ENCODE data around the gene GPD2.
"Not testable (repeated sequence)": the region's sequence is repeated elsewhere in the genome, so short reads cannot be mapped to it uniquely, and the experiment has no call there.

Gene GPD2

GRCh38 chr2:156522864-156523440 is 86.8 kb downstream of the GPD2 start:
- WGBS (ENCODE audit: insufficient coverage), result 100% methylated on average over 1 of the region's 4 CpGs
- Histone ChIP-seq H3K4me3 (ENCODE audit: control insufficient read depth in 1 of 7, extremely low read depth in 1 of 7, insufficient read depth in 4 of 7, low read depth in 2 of 7, low read length in 6 of 7) (no peak overlapping the region), H3K36me3 (ENCODE audit: control insufficient read depth in 4 of 4, insufficient read depth in 4 of 4, low read length in 3 of 4) (peaks cover 0 to 14% (median 7%) of the 10 kb centered on the region in 4 experiments), H3K27ac (ENCODE audit: insufficient read depth in 1 of 2, low read depth in 1 of 2, low read length in 2 of 2, poor library complexity in 1 of 2, severe bottlenecking in 2 of 2) (no peak overlapping the region), H3K4me1 (ENCODE audit: control extremely low read depth in 1 of 4, control insufficient read depth in 4 of 4, insufficient read depth in 4 of 4, low read length in 3 of 4) (no peaks in the 10 kb centered on the region), H3K9me3 (ENCODE audit: control extremely low read depth in 1 of 5, control insufficient read depth in 4 of 5, insufficient read depth in 2 of 5, low read depth in 1 of 5, low read length in 4 of 5) (peaks cover 0 to 10% (median 7%) of the 10 kb centered on the region in 5 experiments), H3K27me3 (replicated peaks in 2 of 5; ENCODE audit: control insufficient read depth in 4 of 5, insufficient read depth in 5 of 5, low read length in 4 of 5) (no peaks in the 10 kb centered on the region)
- ChIA-PET POLR2A (no interaction called here), CTCF (interaction anchor here (1.2 to 2.0 kb wide), 2 partner anchors 12 to 37 kb away, joined by 4 read pairs; no protein-coding TSS in a partner anchor)
- no peak for DNase-seq

GRCh38 chr2:156526950-156527636 is 90.9 kb downstream of the GPD2 start:
- WGBS (ENCODE audit: insufficient coverage), result no CpG with 5 or more reads among the region's 2 CpGs
- H3K27ac ChIP-seq (ENCODE audit: insufficient read depth in 1 of 2, low read depth in 1 of 2, low read length in 2 of 2, poor library complexity in 1 of 2, severe bottlenecking in 2 of 2), result no peak overlapping the region
- peaks cover 0 to 5% (median 0%) of the 10 kb centered on the region in 4 experiments for H3K36me3 ChIP-seq (ENCODE audit: control insufficient read depth in 4 of 4, insufficient read depth in 4 of 4, low read length in 3 of 4)
- CTCF ChIA-PET, result no interaction called here
- no peaks in the 10 kb centered on the region for H3K27me3 ChIP-seq (replicated peaks in 2 of 5; ENCODE audit: control insufficient read depth in 4 of 5, insufficient read depth in 5 of 5, low read length in 4 of 5)
- no peaks in the 10 kb centered on the region for H3K4me1 ChIP-seq (ENCODE audit: control extremely low read depth in 1 of 4, control insufficient read depth in 4 of 4, insufficient read depth in 4 of 4, low read length in 3 of 4)
- DNase-seq, result no peak
- no peaks in the 10 kb centered on the region for H3K9me3 ChIP-seq (ENCODE audit: control extremely low read depth in 1 of 5, control insufficient read depth in 4 of 5, insufficient read depth in 2 of 5, low read depth in 1 of 5, low read length in 4 of 5)
- no peak overlapping the region for H3K4me3 ChIP-seq (ENCODE audit: control insufficient read depth in 1 of 7, extremely low read depth in 1 of 7, insufficient read depth in 4 of 7, low read depth in 2 of 7, low read length in 6 of 7)
- POLR2A ChIA-PET, result no interaction called here

DNA sequence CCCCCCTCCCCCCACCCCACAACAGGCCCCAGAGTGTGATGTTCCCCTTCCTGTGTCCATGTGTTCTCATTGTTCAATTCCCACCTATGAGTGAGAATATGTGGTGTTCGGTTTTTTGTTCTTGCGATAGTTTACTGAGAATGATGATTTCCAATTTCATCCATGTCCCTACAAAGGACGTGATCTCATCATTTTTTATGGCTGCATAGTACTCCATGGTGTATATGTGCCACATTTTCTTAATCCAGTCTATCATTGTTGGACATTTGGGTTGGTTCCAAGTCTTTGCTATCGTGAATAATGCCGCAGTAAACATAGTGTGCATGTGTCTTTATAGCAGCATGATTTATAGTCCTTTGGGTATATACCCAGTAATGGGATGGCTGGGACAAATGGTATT is 92.4 kb downstream of the GPD2 start:
- DNase-seq; H3K36me3 ChIP-seq (ENCODE audit: control insufficient read depth in 4 of 4, insufficient read depth in 4 of 4, low read length in 3 of 4); POLR2A ChIA-PET; H3K27me3 ChIP-seq (replicated peaks in 2 of 5; ENCODE audit: control insufficient read depth in 4 of 5, insufficient read depth in 5 of 5, low read length in 4 of 5); H3K9me3 ChIP-seq (ENCODE audit: control extremely low read depth in 1 of 5, control insufficient read depth in 4 of 5, insufficient read depth in 2 of 5, low read depth in 1 of 5, low read length in 4 of 5); H3K4me3 ChIP-seq (ENCODE audit: control insufficient read depth in 1 of 7, extremely low read depth in 1 of 7, insufficient read depth in 4 of 7, low read depth in 2 of 7, low read length in 6 of 7); CTCF ChIA-PET; H3K4me1 ChIP-seq (ENCODE audit: control extremely low read depth in 1 of 4, control insufficient read depth in 4 of 4, insufficient read depth in 4 of 4, low read length in 3 of 4); H3K27ac ChIP-seq (ENCODE audit: insufficient read depth in 1 of 2, low read depth in 1 of 2, low read length in 2 of 2, poor library complexity in 1 of 2, severe bottlenecking in 2 of 2): not testable (repeated sequence)
- WGBS (ENCODE audit: insufficient coverage), result no CpG with 5 or more reads among the region's 5 CpGs

- no peaks in the 10 kb centered on the region for H3K4me1 ChIP-seq (ENCODE audit: control extremely low read depth in 1 of 4, control insufficient read depth in 4 of 4, insufficient read depth in 4 of 4, low read length in 3 of 4)
- POLR2A ChIA-PET, result no interaction called here
- CTCF ChIA-PET, result no interaction called here
Observed at GRCh38 chr2:156532989-156533388, 96.8 kb downstream of the GPD2 start.

DNA sequence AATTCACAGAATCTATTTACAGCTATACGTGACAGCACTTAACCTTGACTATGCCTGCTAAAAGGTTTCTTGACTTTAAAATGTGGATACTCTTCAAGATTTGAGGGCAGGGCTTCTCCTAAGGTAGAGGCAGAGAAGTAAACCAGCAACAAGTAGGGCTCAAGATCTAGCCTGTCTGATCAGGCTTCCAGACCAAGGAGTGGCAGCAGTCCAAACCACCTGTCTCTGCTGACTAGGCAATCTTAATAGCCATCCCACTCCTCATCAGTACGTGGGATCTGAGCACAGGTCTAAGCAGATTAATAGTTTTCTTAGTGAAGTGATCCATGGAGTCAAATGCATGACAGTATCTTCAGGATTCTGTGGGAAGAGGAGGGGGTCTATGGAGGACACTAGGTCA is 100.4 kb downstream of the GPD2 start:
- ChIA-PET POLR2A (no interaction called here), CTCF (interaction anchor here (1.1 kb wide), 1 partner anchor 9 kb away, joined by 3 read pairs; no protein-coding TSS in a partner anchor)
- 100% methylated on average over 2 of the region's 2 CpGs for WGBS (ENCODE audit: insufficient coverage)
- H3K27ac ChIP-seq (ENCODE audit: insufficient read depth in 1 of 2, low read depth in 1 of 2, low read length in 2 of 2, poor library complexity in 1 of 2, severe bottlenecking in 2 of 2), result no peak overlapping the region
- no peak overlapping the region for H3K4me3 ChIP-seq (ENCODE audit: control insufficient read depth in 1 of 7, extremely low read depth in 1 of 7, insufficient read depth in 4 of 7, low read depth in 2 of 7, low read length in 6 of 7)
- H3K36me3 ChIP-seq (ENCODE audit: control insufficient read depth in 4 of 4, insufficient read depth in 4 of 4, low read length in 3 of 4), result peaks cover 0 to 10% (median under 1%) of the 10 kb centered on the region in 4 experiments
- DNase-seq, result no peak
- no peaks in the 10 kb centered on the region for H3K27me3 ChIP-seq (replicated peaks in 2 of 5; ENCODE audit: control insufficient read depth in 4 of 5, insufficient read depth in 5 of 5, low read length in 4 of 5)
- no peaks in the 10 kb centered on the region for H3K4me1 ChIP-seq (ENCODE audit: control extremely low read depth in 1 of 4, control insufficient read depth in 4 of 4, insufficient read depth in 4 of 4, low read length in 3 of 4)
- H3K9me3 ChIP-seq (ENCODE audit: control extremely low read depth in 1 of 5, control insufficient read depth in 4 of 5, insufficient read depth in 2 of 5, low read depth in 1 of 5, low read length in 4 of 5), result peaks cover 0 to 6% (median 0%) of the 10 kb centered on the region in 5 experiments

More at GRCh38 chr2:156532989-156533388, 96.8 kb downstream of the GPD2 start:
- no peak overlapping the region for H3K27ac ChIP-seq (ENCODE audit: insufficient read depth in 1 of 2, low read depth in 1 of 2, low read length in 2 of 2, poor library complexity in 1 of 2, severe bottlenecking in 2 of 2)
- no peak overlapping the region for H3K4me3 ChIP-seq (ENCODE audit: control insufficient read depth in 1 of 7, extremely low read depth in 1 of 7, insufficient read depth in 4 of 7, low read depth in 2 of 7, low read length in 6 of 7)
- peaks cover 0 to 6% (median 0%) of the 10 kb centered on the region in 5 experiments for H3K9me3 ChIP-seq (ENCODE audit: control extremely low read depth in 1 of 5, control insufficient read depth in 4 of 5, insufficient read depth in 2 of 5, low read depth in 1 of 5, low read length in 4 of 5)
- no peaks in the 10 kb centered on the region for H3K27me3 ChIP-seq (replicated peaks in 2 of 5; ENCODE audit: control insufficient read depth in 4 of 5, insufficient read depth in 5 of 5, low read length in 4 of 5)
- H3K36me3 ChIP-seq (ENCODE audit: control insufficient read depth in 4 of 4, insufficient read depth in 4 of 4, low read length in 3 of 4), result peaks cover 0 to 8% (median 2%) of the 10 kb centered on the region in 4 experiments
- DNase-seq, result no peak
- 100% methylated on average over 2 of the region's 2 CpGs for WGBS (ENCODE audit: insufficient coverage)

GRCh38 chr2:156537141-156537540 is 101.0 kb downstream of the GPD2 start:
- Histone ChIP-seq H3K27me3 (replicated peaks in 2 of 5; ENCODE audit: control insufficient read depth in 4 of 5, insufficient read depth in 5 of 5, low read length in 4 of 5) (no peaks in the 10 kb centered on the region), H3K4me1 (ENCODE audit: control extremely low read depth in 1 of 4, control insufficient read depth in 4 of 4, insufficient read depth in 4 of 4, low read length in 3 of 4) (no peaks in the 10 kb centered on the region), H3K36me3 (ENCODE audit: control insufficient read depth in 4 of 4, insufficient read depth in 4 of 4, low read length in 3 of 4) (peaks cover 0 to 10% (median 0%) of the 10 kb centered on the region in 4 experiments), H3K4me3 (ENCODE audit: control insufficient read depth in 1 of 7, extremely low read depth in 1 of 7, insufficient read depth in 4 of 7, low read depth in 2 of 7, low read length in 6 of 7) (no peak overlapping the region), H3K9me3 (ENCODE audit: control extremely low read depth in 1 of 5, control insufficient read depth in 4 of 5, insufficient read depth in 2 of 5, low read depth in 1 of 5, low read length in 4 of 5) (peaks cover 0 to 6% (median 0%) of the 10 kb centered on the region in 5 experiments), H3K27ac (ENCODE audit: insufficient read depth in 1 of 2, low read depth in 1 of 2, low read length in 2 of 2, poor library complexity in 1 of 2, severe bottlenecking in 2 of 2) (no peak overlapping the region)
- 100% methylated on average over 1 of the region's 4 CpGs for WGBS (ENCODE audit: insufficient coverage)
- ChIA-PET CTCF (no interaction called here), POLR2A (no interaction called here)
- no peak for DNase-seq

GRCh38 chr2:156538083-156538504 is 101.9 kb downstream of the GPD2 start:
- Histone ChIP-seq H3K4me3 (ENCODE audit: control insufficient read depth in 1 of 7, extremely low read depth in 1 of 7, insufficient read depth in 4 of 7, low read depth in 2 of 7, low read length in 6 of 7) (no peak overlapping the region), H3K4me1 (ENCODE audit: control extremely low read depth in 1 of 4, control insufficient read depth in 4 of 4, insufficient read depth in 4 of 4, low read length in 3 of 4) (no peaks in the 10 kb centered on the region), H3K27ac (ENCODE audit: insufficient read depth in 1 of 2, low read depth in 1 of 2, low read length in 2 of 2, poor library complexity in 1 of 2, severe bottlenecking in 2 of 2) (no peak overlapping the region), H3K27me3 (replicated peaks in 2 of 5; ENCODE audit: control insufficient read depth in 4 of 5, insufficient read depth in 5 of 5, low read length in 4 of 5) (no peaks in the 10 kb centered on the region), H3K9me3 (ENCODE audit: control extremely low read depth in 1 of 5, control insufficient read depth in 4 of 5, insufficient read depth in 2 of 5, low read depth in 1 of 5, low read length in 4 of 5) (peaks cover 0 to 6% (median 0%) of the 10 kb centered on the region in 5 experiments), H3K36me3 (ENCODE audit: control insufficient read depth in 4 of 4, insufficient read depth in 4 of 4, low read length in 3 of 4) (peaks cover 0 to 12% (median 0%) of the 10 kb centered on the region in 4 experiments)
- POLR2A ChIA-PET, result no interaction called here
- CTCF ChIA-PET, result no interaction called here
- DNase-seq, result no peak
- WGBS (ENCODE audit: insufficient coverage), result 100% methylated on average over 2 of the region's 2 CpGs
